HepG2 (cell line): ENCODE data around the gene KCNF1. TPM values are rescaled to one million over a fixed set of nuclear protein-coding genes. Genes with fewer than 3 reads are reported as not detected.

Experiments used
- ATAC-seq: fragments of 200-7000 bp; cut with Tn5 transposase; 3 replicates; pipeline ENCODE4 v1.9.1; 2020; ENCODE audit warnings: mild to moderate bottlenecking, moderate library complexity
- BruUV-seq: library from RNA; stranded (reverse); fragments of 400-500 nt; replicated peaks from 2 replicates; lab custom pipeline; 2021; lab: Mats Ljungman, UMichigan
- CTCF ChIA-PET: fragments of 300-600 bp; formaldehyde crosslinking; extraction: SDS; loops from one replicate; lab custom pipeline; 2021; ENCODE audit warnings: low total read pairs, inconsistent platforms, low intra/inter-chr PET ratio; lab: Yijun Ruan, JAX
- POLR2A ChIA-PET: fragments of 350-600 bp; sonication (Branson Sonifier 250); formaldehyde crosslinking; loops from one replicate; lab custom pipeline; 2020; ENCODE audit warnings: antibody characterized with exemption, inconsistent platforms; lab: Yijun Ruan, JAX
- DNase-seq: peaks from one replicate; pipeline ENCODE4 v3.0.0-alpha.2; 2015; ENCODE audit warnings: low spot score
- FAIRE-seq: peaks from 3 replicates; lab custom pipeline; 2011; peaks lifted over from hg19 to GRCh38; lab: Jason Lieb, UNC
- H2AFZ ChIP-seq: one replicate; pipeline ENCODE4 v1.6.1; 2011; ENCODE audit warnings: low read length, inconsistent platforms
- H3K27ac ChIP-seq: fragments of 300-600 bp; 3 replicates; pipeline ENCODE4 v1.8.0; 2011; ENCODE audit warnings: mixed run types, mild to moderate bottlenecking, mixed read lengths, low read length, inconsistent platforms; ENCODE audit not compliant: insufficient read depth; ENCODE audit errors: extremely low read length
- H3K27me3 ChIP-seq, 2 experiments: fragments of 200-600 bp in 1 of 2; 2 replicates in 1 of 2; 3 replicates in 1 of 2; pipeline versions ENCODE4 v1.6.0 to v1.8.0; 2011; ENCODE audit warnings: low read length in 2 of 2, mild to moderate bottlenecking in 2 of 2, moderate library complexity in 2 of 2, inconsistent platforms in 1 of 2; ENCODE audit not compliant: insufficient read depth in 2 of 2, control insufficient read depth in 1 of 2
- H3K36me3 ChIP-seq, 2 experiments: fragments of 200-600 bp in 1 of 2; replicated peaks in 1 of 2; 2 replicates in 1 of 2; 3 replicates in 1 of 2; pipeline versions ENCODE4 v1.5.1 to v1.8.0; 2011; ENCODE audit warnings: low read length in 2 of 2, inconsistent platforms in 1 of 2; ENCODE audit not compliant: insufficient read depth in 2 of 2, control insufficient read depth in 1 of 2
- H3K4me1 ChIP-seq: 2 replicates; pipeline ENCODE4 v1.5.1; 2012; ENCODE audit warnings: low read length, inconsistent platforms; ENCODE audit not compliant: insufficient read depth
- H3K4me2 ChIP-seq: 2 replicates; pipeline ENCODE4 v1.6.0; 2011; ENCODE audit warnings: low read depth, low read length, inconsistent platforms
- H3K4me3 ChIP-seq, 3 experiments: fragments of 200-600 bp in 1 of 3; sonication (generic), shearing (Covaris generic) in 1 of 3; replicated peaks in 1 of 3; 2 replicates each; pipeline ENCODE4 v1.5.1; 2011 to 2016; ENCODE audit warnings: low read length in 3 of 3, inconsistent platforms in 2 of 3, low read depth in 2 of 3, mild to moderate bottlenecking in 2 of 3, control low read depth in 1 of 3, mixed read lengths in 1 of 3; ENCODE audit not compliant: insufficient read depth in 1 of 3
- H3K79me2 ChIP-seq: one replicate; pipeline ENCODE4 v1.6.1; 2011; ENCODE audit warnings: low read length, inconsistent platforms; ENCODE audit not compliant: insufficient read depth
- H3K9ac ChIP-seq: 2 replicates; pipeline ENCODE4 v1.6.0; 2011; ENCODE audit warnings: mild to moderate bottlenecking, low read depth, low read length, inconsistent platforms; ENCODE audit not compliant: insufficient read depth
- H3K9me3 ChIP-seq: 2 replicates; pipeline ENCODE4 v1.5.1; 2012; ENCODE audit warnings: mild to moderate bottlenecking, low read length
- H4K20me1 ChIP-seq: 2 replicates; pipeline ENCODE4 v1.6.0; 2011; ENCODE audit warnings: inconsistent platforms, mild to moderate bottlenecking, low read length, moderate library complexity; ENCODE audit not compliant: insufficient read depth
- ATF5 ChIP-seq: sonication (generic); formaldehyde crosslinking; IDR thresholded peaks from 2 replicates; pipeline ENCODE4 v1.4.0; 2020; ENCODE audit warnings: mild to moderate bottlenecking, low read depth, missing genetic modification reagents
- CAMTA2 ChIP-seq: sonication (generic); formaldehyde crosslinking; IDR thresholded peaks from 2 replicates; pipeline ENCODE4 v1.4.0; 2020; ENCODE audit warnings: mild to moderate bottlenecking, missing genetic modification reagents, borderline replicate concordance
- DNMT1 ChIP-seq: sonication (generic); formaldehyde crosslinking; IDR thresholded peaks from 2 replicates; pipeline ENCODE4 v1.5.1; 2020; ENCODE audit warnings: mild to moderate bottlenecking, missing genetic modification reagents
- EP300 ChIP-seq, 3 experiments: sonication (generic) in 1 of 3; formaldehyde crosslinking in 1 of 3; IDR thresholded peaks; 2 replicates each; pipeline versions ENCODE4 v1.5.1 to v1.6.1; 2011 to 2020; ENCODE audit warnings: low read depth in 2 of 3, low read length in 2 of 3, borderline replicate concordance in 1 of 3, improper control_type of control experiment in 1 of 3, mild to moderate bottlenecking in 1 of 3, missing genetic modification reagents in 1 of 3, moderate library complexity in 1 of 3
- PHF21A ChIP-seq: sonication (generic); formaldehyde crosslinking; IDR thresholded peaks from 2 replicates; pipeline ENCODE4 v1.5.0; 2020; ENCODE audit warnings: mild to moderate bottlenecking, missing genetic modification reagents
- RAD51 ChIP-seq: fragments of 450-650 bp; IDR thresholded peaks from 2 replicates; pipeline ENCODE4 v1.6.1; 2016; ENCODE audit warnings: borderline replicate concordance
- RCOR2 ChIP-seq: IDR thresholded peaks from 2 replicates; pipeline ENCODE4 v1.6.1; 2016; ENCODE audit warnings: missing biosample characterization, missing genetic modification reagents
- REXO4 ChIP-seq: sonication (generic); formaldehyde crosslinking; IDR thresholded peaks from 2 replicates; pipeline ENCODE4 v1.8.0; 2022; ENCODE audit warnings: missing genetic modification reagents, mild to moderate bottlenecking, borderline replicate concordance
- SCMH1 ChIP-seq: sonication (generic); formaldehyde crosslinking; IDR thresholded peaks from 2 replicates; pipeline ENCODE4 v1.9.0; 2021; ENCODE audit warnings: missing genetic modification reagents, mild to moderate bottlenecking, borderline replicate concordance
- STAG1 ChIP-seq: sonication (generic); formaldehyde crosslinking; IDR thresholded peaks from 2 replicates; pipeline ENCODE4 v1.4.0; 2020; ENCODE audit warnings: missing genetic modification reagents
- U2AF2 ChIP-seq: fragments of 200-400 bp; formaldehyde crosslinking; IDR thresholded peaks from 2 replicates; pipeline ENCODE4 v1.6.1; 2017; ENCODE audit warnings: low read depth, mild to moderate bottlenecking, low read length
- ZBTB20 ChIP-seq: sonication (generic); formaldehyde crosslinking; IDR thresholded peaks from 2 replicates; pipeline ENCODE4 v1.8.1; 2023; ENCODE audit warnings: missing genetic modification reagents, low read depth, mild to moderate bottlenecking, borderline replicate concordance
- ZEB1 ChIP-seq: IDR thresholded peaks from 2 replicates; pipeline ENCODE4 v1.6.1; 2012; ENCODE audit warnings: mild to moderate bottlenecking, low read depth, inconsistent platforms; ENCODE audit not compliant: insufficient replicate concordance
- ZNF263 ChIP-seq: sonication (generic); formaldehyde crosslinking; IDR thresholded peaks from 2 replicates; pipeline ENCODE4 v1.4.0; 2020; ENCODE audit warnings: missing genetic modification reagents
- ZNF430 ChIP-seq: sonication (generic); formaldehyde crosslinking; IDR thresholded peaks from 2 replicates; pipeline ENCODE4 v1.9.0; 2021; ENCODE audit warnings: mild to moderate bottlenecking, missing genetic modification reagents
- ZNF460 ChIP-seq: sonication (generic); formaldehyde crosslinking; IDR thresholded peaks from 2 replicates; pipeline ENCODE4 v1.5.1; 2020; ENCODE audit warnings: missing genetic modification reagents, mild to moderate bottlenecking, borderline replicate concordance
- ZNF670 ChIP-seq: sonication (generic); formaldehyde crosslinking; IDR thresholded peaks from 2 replicates; pipeline ENCODE4 v1.8.0; 2022; ENCODE audit warnings: mild to moderate bottlenecking, missing genetic modification reagents, borderline replicate concordance
- ZNF776 ChIP-seq: sonication (generic); formaldehyde crosslinking; IDR thresholded peaks from 2 replicates; pipeline ENCODE4 v1.4.0; 2020; ENCODE audit warnings: mild to moderate bottlenecking, missing genetic modification reagents
- ZXDC ChIP-seq: sonication (generic); formaldehyde crosslinking; IDR thresholded peaks from 2 replicates; pipeline ENCODE4 v1.5.0; 2020; ENCODE audit warnings: mild to moderate bottlenecking, missing genetic modification reagents
- WGBS: methylation state at CpG from one replicate; pipeline ENCODE4 v1.1.6; 2017; ENCODE audit warnings: low lambda C conversion rate; 5-methylcytosine and 5-hydroxymethylcytosine counted together
- in situ Hi-C: cut with HindIII; loops from 2 replicates; pipeline ENCODE4 v1.10.0; 2017; ENCODE audit warnings: low pct_unique_long_range_greater_than_20kb; ENCODE audit not compliant: extremely low pct_ligation_motif_present
- intact Hi-C: fragments of 100-400 bp; cut with micrococcal nuclease; formaldehyde crosslinking; loops from one replicate; pipeline ENCODE4 v1.10.0; 2022; ENCODE audit not compliant: unreplicated experiment
- polyA plus RNA-seq, 8 experiments: library from polyadenylated mRNA; depleted of rRNA in 3 of 8; stranded (reverse) in 7 of 8; unstranded in 1 of 8; fragments of >200 nt; fragmentation: Illumina TruSeq in 4 of 8; extraction: Trizol in 4 of 8; gene quantifications; 2 replicates each; pipeline versions ENCODE4 v1.2.1 to v1.2.3, GENCODE V29; 2011 to 2016; ENCODE audit warnings: low read depth in 4 of 8, missing spikeins in 1 of 8, mixed read lengths in 1 of 8; ENCODE audit not compliant: insufficient read depth in 1 of 8
- total RNA-seq, 5 experiments: library from RNA; depleted of rRNA; stranded (reverse); fragments of >200 nt; fragmentation: Illumina TruSeq; extraction: Trizol; gene quantifications; 2 replicates each; pipeline ENCODE4 v1.2.3, GENCODE V29; 2016; ENCODE audit warnings: low read depth in 1 of 5

Gene KCNF1
- total and polyA plus RNA-seq, 2 of the 13 experiments (the other 11 are each of a cell fraction or from before 2014, with no cell fraction given), result 0.09 to 0.12 TPM

GRCh38 chr2:10873790-10874437 is 37.8 kb upstream of the KCNF1 start:
- H3K36me3 ChIP-seq, result no peaks in the 10 kb centered on the region
- no peak for ATAC-seq
- no peak overlapping the region for H3K4me3 ChIP-seq
- in situ Hi-C loops, result no loop called here
- H3K27ac ChIP-seq, result no peak overlapping the region
- no peaks in the 10 kb centered on the region for H3K4me1 ChIP-seq
- H3K27me3 ChIP-seq, result peaks cover 0 to 16% of the 10 kb centered on the region in 2 experiments; a peak in 2 of 5 replicates
- intact Hi-C loops, result no loop called here
- no peak for DNase-seq
- CTCF ChIA-PET, result no interaction called here
- no peak overlapping the region for H2AFZ ChIP-seq
- H4K20me1 ChIP-seq, result no peaks in the 10 kb centered on the region
- POLR2A ChIA-PET, result no interaction called here
- BruUV-seq, result no TSS peak
- 15% methylated on average over 9 of the region's 9 CpGs for WGBS
- no peak for FAIRE-seq
- no peak for TF ChIP-seq REXO4 (CRISPR knock-in tag)
- TF ChIP-seq DNMT1 (CRISPR knock-in tag), result no peak
- no peak for TF ChIP-seq ZNF430
- TF ChIP-seq ZNF776 (CRISPR knock-in tag), result no peak
- TF ChIP-seq ZNF263, result no peak
- TF ChIP-seq ZNF460 (CRISPR knock-in tag), result no peak
- TF ChIP-seq U2AF2, result no peak
- TF ChIP-seq RAD51, result no peak
- TF ChIP-seq RCOR2, result no peak
- TF ChIP-seq EP300 (IDR thresholded peaks at IDR 0.05; ENCODE audit: low read depth in 2 of 2, low read length in 2 of 2), result no peak
- TF ChIP-seq EP300 (CRISPR knock-in tag; IDR thresholded peaks at IDR 0.05; ENCODE audit: borderline replicate concordance), result no peak
- TF ChIP-seq ZNF670, result no peak
- no peak for TF ChIP-seq STAG1 (CRISPR knock-in tag)
- TF ChIP-seq ZBTB20 (CRISPR knock-in tag), result no peak
- TF ChIP-seq PHF21A, result no peak
- no peak for TF ChIP-seq ZEB1
- no peak for TF ChIP-seq SCMH1
- TF ChIP-seq ZXDC, result no peak
- no peak for TF ChIP-seq CAMTA2 (CRISPR knock-in tag)
- no peak for TF ChIP-seq ATF5
- H3K4me2 ChIP-seq, result no peak overlapping the region
- H3K79me2 ChIP-seq, result no peaks in the 10 kb centered on the region
- peaks cover 5% of the 10 kb centered on the region; the same call in 1 of the 2 replicates for H3K9me3 ChIP-seq
- H3K9ac ChIP-seq, result no peak overlapping the region
